ENCODE results near the gene EPB42. TPM values are rescaled to one million over a fixed set of nuclear protein-coding genes. Genes with fewer than 3 reads are reported as not detected.

EPB42 gene
- total RNA-seq, 4 donors from 2014 or later: not detected

- Histone ChIP-seq H3K4me3 (peak overlapping the region; percentile 10), H3K27ac (peak overlapping the region; percentile 65)
Observed at GRCh38 chr15:43266386-43266785, 45.6 kb upstream of the EPB42 start.

GRCh38 chr15:43260011-43260615 lies 39.3 kb upstream of the EPB42 start:
- no peak for DNase-seq (ENCODE audit: low spot score in 2 of 2)
- TF ChIP-seq, protein P1, sequence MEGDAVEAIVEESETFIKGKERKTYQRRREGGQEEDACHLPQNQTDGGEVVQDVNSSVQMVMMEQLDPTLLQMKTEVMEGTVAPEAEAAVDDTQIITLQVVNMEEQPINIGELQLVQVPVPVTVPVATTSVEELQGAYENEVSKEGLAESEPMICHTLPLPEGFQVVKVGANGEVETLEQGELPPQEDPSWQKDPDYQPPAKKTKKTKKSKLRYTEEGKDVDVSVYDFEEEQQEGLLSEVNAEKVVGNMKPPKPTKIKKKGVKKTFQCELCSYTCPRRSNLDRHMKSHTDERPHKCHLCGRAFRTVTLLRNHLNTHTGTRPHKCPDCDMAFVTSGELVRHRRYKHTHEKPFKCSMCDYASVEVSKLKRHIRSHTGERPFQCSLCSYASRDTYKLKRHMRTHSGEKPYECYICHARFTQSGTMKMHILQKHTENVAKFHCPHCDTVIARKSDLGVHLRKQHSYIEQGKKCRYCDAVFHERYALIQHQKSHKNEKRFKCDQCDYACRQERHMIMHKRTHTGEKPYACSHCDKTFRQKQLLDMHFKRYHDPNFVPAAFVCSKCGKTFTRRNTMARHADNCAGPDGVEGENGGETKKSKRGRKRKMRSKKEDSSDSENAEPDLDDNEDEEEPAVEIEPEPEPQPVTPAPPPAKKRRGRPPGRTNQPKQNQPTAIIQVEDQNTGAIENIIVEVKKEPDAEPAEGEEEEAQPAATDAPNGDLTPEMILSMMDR (IDR thresholded peaks at IDR 0.05): no peak
- no peak for TF ChIP-seq POLR2A (IDR thresholded peaks at IDR 0.05)
- no peak for TF ChIP-seq EP300 (IDR thresholded peaks at IDR 0.05)
- TF ChIP-seq POLR2AphosphoS5 (IDR thresholded peaks at IDR 0.05): no peak
- Histone ChIP-seq H3K9me3 (no peaks in the 10 kb centered on the region), H3K27ac (no peak overlapping the region), H3K4me3 (no peak overlapping the region), H3K36me3 (no peaks in the 10 kb centered on the region), H3K4me1 (no peaks in the 10 kb centered on the region), H3K27me3 (no peaks in the 10 kb centered on the region)
- 91% methylated on average over 15 of the region's 19 CpGs for WGBS

More at GRCh38 chr15:43266386-43266785, 45.6 kb upstream of the EPB42 start:
- WGBS: 80% methylated on average over 2 of the region's 2 CpGs
- no peaks in the 10 kb centered on the region for H3K36me3 ChIP-seq
- H3K4me1 ChIP-seq: peaks cover 8% of the 10 kb centered on the region
- H3K27me3 ChIP-seq: no peaks in the 10 kb centered on the region
- no peak for TF ChIP-seq EP300 (IDR thresholded peaks at IDR 0.05)
- TF ChIP-seq, protein P1 (IDR thresholded peaks at IDR 0.05): no peak
- no peak for TF ChIP-seq POLR2A (IDR thresholded peaks at IDR 0.05)
- no peak for TF ChIP-seq POLR2AphosphoS5 (IDR thresholded peaks at IDR 0.05)
- no peaks in the 10 kb centered on the region for H3K9me3 ChIP-seq
- DNase-seq (ENCODE audit: low spot score in 2 of 2): no peak

- no peak for TF ChIP-seq POLR2A (IDR thresholded peaks at IDR 0.05)
- no peak for TF ChIP-seq POLR2AphosphoS5 (IDR thresholded peaks at IDR 0.05)
- TF ChIP-seq EP300 (IDR thresholded peaks at IDR 0.05): no peak
- TF ChIP-seq, protein P1 (IDR thresholded peaks at IDR 0.05): no peak
- H3K4me1 ChIP-seq: peaks cover 9% of the 10 kb centered on the region
- no peak overlapping the region for H3K4me3 ChIP-seq
- no peak overlapping the region for H3K27ac ChIP-seq
- H3K27me3 ChIP-seq: no peaks in the 10 kb centered on the region
- no peaks in the 10 kb centered on the region for H3K9me3 ChIP-seq
- WGBS: 92% methylated on average over 7 of the region's 8 CpGs
- no peaks in the 10 kb centered on the region for H3K36me3 ChIP-seq
- no peak for DNase-seq (ENCODE audit: low spot score in 2 of 2)
Observed at GRCh38 chr15:43258781-43259180, 38.0 kb upstream of the EPB42 start.

GRCh38 chr15:43256341-43256740 lies 35.5 kb upstream of the EPB42 start:
- peaks cover 23% of the 10 kb centered on the region for H3K4me1 ChIP-seq
- DNase-seq (ENCODE audit: low spot score in 2 of 2): no peak
- TF ChIP-seq EP300 (IDR thresholded peaks at IDR 0.05) (no peak), POLR2A (IDR thresholded peaks at IDR 0.05) (no peak), POLR2AphosphoS5 (IDR thresholded peaks at IDR 0.05) (no peak)
- TF ChIP-seq, protein P1 (IDR thresholded peaks at IDR 0.05): no peak
- H3K27ac ChIP-seq: no peak overlapping the region
- no peak overlapping the region for H3K4me3 ChIP-seq
- H3K9me3 ChIP-seq: no peaks in the 10 kb centered on the region
- 93% methylated on average over 7 of the region's 7 CpGs for WGBS
- H3K27me3 ChIP-seq: no peaks in the 10 kb centered on the region
- no peaks in the 10 kb centered on the region for H3K36me3 ChIP-seq

GRCh38 chr15:43255376-43255775 lies 34.6 kb upstream of the EPB42 start:
- TF ChIP-seq POLR2A (IDR thresholded peaks at IDR 0.05): no peak
- TF ChIP-seq EP300 (IDR thresholded peaks at IDR 0.05): no peak
- TF ChIP-seq, protein P1 (IDR thresholded peaks at IDR 0.05): no peak
- no peak for TF ChIP-seq POLR2AphosphoS5 (IDR thresholded peaks at IDR 0.05)
- Histone ChIP-seq H3K27me3 (no peaks in the 10 kb centered on the region), H3K27ac (no peak overlapping the region), H3K4me3 (no peak overlapping the region), H3K36me3 (no peaks in the 10 kb centered on the region), H3K9me3 (no peaks in the 10 kb centered on the region), H3K4me1 (peaks cover 29% of the 10 kb centered on the region)
- no peak for DNase-seq (ENCODE audit: low spot score in 2 of 2)
- 75% methylated on average over 2 of the region's 2 CpGs for WGBS
